Measurements from ENCODE around the gene SSH2.

Gene SSH2

DNA sequence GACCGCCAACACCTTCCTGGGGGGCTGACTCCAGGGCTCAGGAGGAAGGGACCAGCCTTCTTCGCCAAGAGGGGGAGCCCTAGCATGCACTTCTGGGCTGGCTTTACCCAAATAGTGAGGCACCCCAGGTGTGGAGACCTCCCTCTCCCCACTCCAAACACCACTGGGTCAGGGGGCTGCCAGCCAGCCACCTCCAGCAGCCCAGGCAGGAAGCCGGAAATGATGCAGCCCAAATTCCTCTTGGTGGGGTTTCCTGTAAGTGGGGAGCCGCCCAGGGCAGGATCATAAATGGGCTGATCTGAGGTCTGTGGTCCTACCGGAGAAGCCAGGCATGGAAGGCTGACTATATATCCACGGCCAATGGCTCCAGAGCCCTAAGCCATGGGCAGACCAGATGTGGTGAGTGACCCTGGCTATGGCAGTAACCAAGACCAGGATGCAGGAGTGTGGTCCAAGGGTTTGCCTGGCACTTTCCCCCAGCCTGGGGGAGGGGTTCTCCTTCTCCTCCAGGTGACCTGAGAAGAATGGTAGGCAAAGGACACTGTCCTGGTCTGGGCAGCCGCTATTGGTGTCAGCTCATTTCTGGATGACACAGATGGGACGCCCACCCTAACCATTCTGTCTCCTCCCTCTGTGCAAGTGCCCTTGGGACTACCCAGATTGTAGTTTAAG lies 344.8 kb downstream of the SSH2 start:
- DNase-seq: no peak

- no peak for DNase-seq
These were observed 345.5 kb downstream of the SSH2 start for GRCh38 chr17:29584452-29585079.

GRCh38 chr17:29583324-29584248 lies 346.4 kb downstream of the SSH2 start:
- DNase-seq: no peak

DNA sequence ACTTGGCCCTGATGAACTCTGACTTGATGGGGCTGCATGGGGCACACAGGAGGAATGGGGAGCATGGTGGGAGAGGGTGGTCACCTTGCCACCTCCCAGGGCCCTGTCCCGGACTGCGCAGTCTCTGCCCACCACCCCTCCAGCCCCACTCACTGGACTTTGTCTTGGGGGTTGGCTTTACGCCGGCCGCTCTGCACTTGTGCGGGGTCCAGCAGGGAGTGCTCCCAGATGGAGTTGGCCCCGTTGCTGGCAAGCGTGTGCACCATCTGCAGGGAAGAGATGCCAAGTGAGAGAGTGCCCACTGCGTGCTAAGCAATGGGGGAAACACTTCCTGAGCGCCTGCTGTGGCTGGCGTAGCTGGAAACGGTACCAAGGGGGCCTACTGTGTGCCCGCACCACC lies 347.3 kb downstream of the SSH2 start:
- DNase-seq: no peak

DNA sequence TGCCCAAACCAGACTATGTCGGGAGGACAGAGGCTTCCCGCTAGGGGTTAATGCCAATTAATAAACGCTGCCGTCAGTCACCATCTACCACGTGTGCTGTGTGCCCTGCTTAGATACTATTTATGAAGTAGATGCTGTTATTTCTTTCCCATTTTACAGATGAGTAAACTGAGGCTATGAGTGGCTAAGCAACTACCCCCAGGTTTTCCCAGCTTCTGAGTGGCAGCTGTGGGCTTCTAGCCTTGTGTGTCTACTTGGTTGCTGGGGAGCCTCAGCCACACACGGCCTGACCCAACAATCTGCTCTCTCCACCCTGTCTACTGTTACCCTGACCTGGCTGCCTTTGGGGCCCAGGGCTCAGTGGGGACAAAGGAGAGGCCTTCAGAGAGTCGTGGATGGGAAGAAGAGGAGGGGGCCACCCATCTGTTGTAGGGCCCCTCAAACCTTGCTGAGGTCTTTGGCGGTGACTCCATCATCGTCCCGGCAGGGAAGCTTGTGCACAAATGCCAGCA lies 347.7 kb downstream of the SSH2 start:
- DNase-seq: no peak

GRCh38 chr17:29581583-29582253 lies 348.3 kb downstream of the SSH2 start:
- no peak for DNase-seq

- peak; percentile 90 for DNase-seq
These were observed 349.9 kb downstream of the SSH2 start for GRCh38 chr17:29579866-29580771.

GRCh38 chr17:29578626-29579485 lies 351.2 kb downstream of the SSH2 start:
- DNase-seq: no peak

DNA sequence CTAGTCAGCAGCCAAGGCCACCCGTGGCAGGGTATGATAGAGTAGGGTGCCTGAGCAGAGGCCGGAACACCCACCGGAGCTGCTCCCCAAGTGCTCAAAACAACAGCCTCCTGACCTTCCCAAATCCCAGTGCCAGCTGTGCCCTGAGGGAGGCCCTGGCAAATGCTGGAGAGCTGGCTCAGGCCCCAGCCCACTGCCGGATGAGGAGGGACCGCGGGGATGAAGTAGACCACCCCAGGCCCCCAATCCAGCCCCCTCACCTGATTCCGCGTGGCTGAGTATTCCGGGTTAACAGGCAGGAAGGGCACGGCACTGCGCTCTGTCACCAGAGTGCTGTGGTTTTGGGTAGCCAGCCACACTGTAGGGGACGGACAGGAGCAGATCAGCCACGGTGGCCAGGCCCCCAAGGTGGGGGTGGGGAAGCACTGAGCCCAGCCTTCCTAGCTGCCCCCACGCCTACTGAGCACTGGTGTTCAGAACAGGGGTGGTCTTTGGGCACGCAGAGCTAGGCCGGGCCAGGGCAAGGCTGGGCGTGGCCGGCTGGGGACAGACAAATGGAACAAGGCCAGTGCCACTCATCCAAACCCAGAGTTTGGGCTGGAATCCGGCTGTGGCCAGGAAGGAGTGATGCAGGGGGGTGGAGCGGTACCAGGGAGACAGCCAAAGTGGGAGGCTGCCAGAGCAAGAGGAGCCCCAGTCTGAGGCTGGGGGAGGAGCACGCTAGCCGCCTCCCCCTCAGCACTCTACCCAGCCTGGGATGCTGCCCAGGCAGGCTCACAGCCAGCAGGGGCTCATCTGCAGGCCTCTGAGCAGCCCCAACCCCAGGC lies 352.4 kb downstream of the SSH2 start:
- no peak for DNase-seq

DNA sequence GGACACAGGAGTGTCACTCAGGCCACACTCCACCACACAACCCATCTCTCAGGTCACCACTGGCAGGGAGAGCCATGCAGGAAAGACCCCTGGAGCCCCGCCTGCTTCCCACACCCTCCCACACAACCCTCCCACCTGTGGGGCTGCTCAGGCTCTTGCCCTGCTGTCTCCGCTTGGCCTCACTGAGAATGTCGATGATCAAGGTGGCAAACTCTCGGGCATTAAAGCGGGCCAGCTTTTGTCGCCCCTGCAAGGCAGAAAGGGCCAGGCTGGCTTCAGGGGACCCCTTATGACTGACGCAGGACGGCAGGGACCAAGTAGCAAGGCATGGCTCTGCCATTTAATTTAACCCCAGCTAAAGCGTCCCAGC lies 353.0 kb downstream of the SSH2 start:
- DNase-seq: no peak

DNA sequence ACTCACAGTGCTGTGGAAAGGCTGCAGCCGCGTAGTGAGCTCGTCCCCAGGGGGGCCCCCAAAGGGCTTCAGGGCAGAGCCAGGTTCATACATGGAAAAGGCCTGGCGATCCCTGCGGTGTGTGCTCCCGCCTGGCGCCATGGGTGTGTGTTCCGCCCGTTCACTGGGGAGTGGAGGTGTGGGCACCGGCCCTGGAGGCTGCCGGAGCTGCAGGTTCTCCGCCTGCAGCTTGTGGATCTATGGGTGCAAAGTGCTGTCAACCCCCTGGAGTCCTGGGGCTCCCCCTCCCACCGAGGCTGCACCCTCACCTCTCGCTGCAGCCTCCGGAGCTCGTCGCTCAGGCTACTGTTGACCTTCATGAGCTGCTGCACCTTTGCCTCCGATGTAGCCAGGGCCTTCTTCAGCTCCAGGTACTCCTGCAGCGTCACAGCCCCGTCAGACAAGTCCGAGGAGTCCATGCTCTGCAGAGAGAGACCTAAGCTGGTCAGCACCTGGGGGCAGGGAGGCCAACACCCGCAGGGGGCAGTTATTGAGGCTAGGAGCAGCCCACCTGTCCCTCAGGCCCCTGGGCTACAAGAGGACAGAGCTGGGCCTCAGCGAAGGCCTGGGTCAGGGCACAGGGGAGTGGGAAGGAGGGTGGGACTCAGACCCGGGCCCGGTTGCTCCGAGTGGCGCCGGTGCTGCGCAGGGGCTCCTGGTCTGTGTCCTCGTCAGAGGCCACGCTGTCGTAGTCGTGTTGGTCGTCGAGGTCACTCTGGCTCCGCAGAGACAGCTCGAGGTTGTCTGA lies 353.6 kb downstream of the SSH2 start:
- DNase-seq: no peak
